ENCODE data around the gene REELD1. TPM values are rescaled to one million over a fixed set of nuclear protein-coding genes. Genes with fewer than 3 reads are reported as not detected.

Gene REELD1
- total RNA-seq, 1 experiment from 2014 or later = 0.25 TPM

DNA sequence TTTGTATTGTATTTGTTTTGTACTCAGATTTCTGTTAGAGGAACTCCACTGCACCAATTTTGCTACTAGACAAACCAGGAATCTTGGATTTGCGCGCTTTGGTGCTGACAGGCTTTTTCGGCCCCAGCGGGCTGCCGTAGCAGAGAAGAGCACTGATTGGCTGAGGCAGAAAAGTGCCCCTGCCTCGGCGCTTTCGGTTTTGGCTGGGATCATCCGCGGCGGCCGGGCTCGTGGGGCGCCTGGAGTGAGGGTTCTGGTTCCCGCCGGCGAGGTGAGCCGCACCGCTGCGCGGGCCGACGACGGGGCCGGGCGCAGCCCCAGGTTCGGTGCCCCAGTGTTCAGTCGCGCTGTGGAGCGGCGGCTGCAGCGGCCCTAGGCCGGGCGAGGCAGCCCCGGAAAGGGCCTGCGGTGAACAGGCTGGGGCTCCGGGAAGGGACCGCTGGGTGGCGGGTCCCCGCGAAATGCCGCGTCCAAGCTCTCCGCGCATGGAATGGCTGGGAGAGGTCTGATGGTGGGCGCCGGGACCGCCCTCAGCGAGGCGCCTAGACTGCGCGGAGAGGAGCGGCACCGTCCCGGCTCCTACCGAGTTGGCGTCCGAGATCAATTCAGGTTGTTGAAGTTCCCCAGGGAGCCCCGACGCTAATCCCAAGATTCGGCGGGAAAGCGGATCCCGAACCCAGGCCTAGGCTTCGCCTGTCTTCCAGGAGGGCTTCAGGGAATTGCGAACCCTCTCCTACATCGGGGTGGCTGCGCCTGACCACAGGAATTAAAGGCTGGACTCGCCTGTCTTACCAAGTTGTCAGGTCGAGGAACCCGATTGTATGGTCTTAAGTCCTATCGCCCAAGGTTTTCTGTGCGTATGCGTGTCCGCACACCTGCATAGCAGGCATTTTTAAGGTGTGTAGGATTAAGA, 38.5 kb upstream of the REELD1 start, which contains the start of gene LSM6 (continued):
- no peak for TF ChIP-seq TCF7L2 (IDR thresholded peaks at IDR 0.05; ENCODE audit: borderline replicate concordance, extremely low read depth, insufficient read depth, insufficient read length)
- no peak for TF ChIP-seq ZNF274 (IDR thresholded peaks at IDR 0.05; ENCODE audit: low read depth, low read length)
- TF ChIP-seq POLR2AphosphoS5 (IDR thresholded peaks at IDR 0.05; ENCODE audit: low read depth, low read length) = peak; percentile 84
- TF ChIP-seq CEBPB (IDR thresholded peaks at IDR 0.05; ENCODE audit: low read depth) = no peak
- TF ChIP-seq, protein P1, sequence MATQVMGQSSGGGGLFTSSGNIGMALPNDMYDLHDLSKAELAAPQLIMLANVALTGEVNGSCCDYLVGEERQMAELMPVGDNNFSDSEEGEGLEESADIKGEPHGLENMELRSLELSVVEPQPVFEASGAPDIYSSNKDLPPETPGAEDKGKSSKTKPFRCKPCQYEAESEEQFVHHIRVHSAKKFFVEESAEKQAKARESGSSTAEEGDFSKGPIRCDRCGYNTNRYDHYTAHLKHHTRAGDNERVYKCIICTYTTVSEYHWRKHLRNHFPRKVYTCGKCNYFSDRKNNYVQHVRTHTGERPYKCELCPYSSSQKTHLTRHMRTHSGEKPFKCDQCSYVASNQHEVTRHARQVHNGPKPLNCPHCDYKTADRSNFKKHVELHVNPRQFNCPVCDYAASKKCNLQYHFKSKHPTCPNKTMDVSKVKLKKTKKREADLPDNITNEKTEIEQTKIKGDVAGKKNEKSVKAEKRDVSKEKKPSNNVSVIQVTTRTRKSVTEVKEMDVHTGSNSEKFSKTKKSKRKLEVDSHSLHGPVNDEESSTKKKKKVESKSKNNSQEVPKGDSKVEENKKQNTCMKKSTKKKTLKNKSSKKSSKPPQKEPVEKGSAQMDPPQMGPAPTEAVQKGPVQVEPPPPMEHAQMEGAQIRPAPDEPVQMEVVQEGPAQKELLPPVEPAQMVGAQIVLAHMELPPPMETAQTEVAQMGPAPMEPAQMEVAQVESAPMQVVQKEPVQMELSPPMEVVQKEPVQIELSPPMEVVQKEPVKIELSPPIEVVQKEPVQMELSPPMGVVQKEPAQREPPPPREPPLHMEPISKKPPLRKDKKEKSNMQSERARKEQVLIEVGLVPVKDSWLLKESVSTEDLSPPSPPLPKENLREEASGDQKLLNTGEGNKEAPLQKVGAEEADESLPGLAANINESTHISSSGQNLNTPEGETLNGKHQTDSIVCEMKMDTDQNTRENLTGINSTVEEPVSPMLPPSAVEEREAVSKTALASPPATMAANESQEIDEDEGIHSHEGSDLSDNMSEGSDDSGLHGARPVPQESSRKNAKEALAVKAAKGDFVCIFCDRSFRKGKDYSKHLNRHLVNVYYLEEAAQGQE (IDR thresholded peaks at IDR 0.05; ENCODE audit: low read depth) = no peak

DNA sequence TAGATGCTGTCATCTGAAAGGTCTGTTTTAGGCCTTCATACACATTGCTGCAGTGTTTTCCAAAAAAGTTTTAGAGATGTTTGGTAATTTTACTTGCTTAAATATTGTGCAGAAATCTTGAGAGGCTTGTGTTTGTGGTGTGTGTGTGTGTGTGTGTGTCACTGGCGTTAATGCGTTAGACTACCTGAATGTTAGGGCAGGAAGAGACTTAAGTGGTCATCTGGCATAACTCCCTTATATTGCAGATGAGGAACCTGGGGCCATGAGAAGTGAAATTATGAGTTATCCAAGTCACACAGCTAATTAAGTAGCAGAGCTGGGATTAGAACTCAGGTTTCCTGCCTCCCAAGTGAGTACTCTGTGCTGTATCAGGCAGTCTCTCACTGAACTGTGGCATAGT, 37.4 kb upstream of the REELD1 start:
- H3K36me3 ChIP-seq (ENCODE audit: control insufficient read depth in 1 of 2, insufficient read depth in 2 of 2, low read length in 2 of 2) = no peaks in the 10 kb centered on the region
- ATAC-seq (no peak), DNase-seq (ENCODE audit: low read depth, low spot score) (no peak)
- no peaks in the 10 kb centered on the region for H3K27me3 ChIP-seq (ENCODE audit: insufficient read depth, low read length)
- H3K4me1 ChIP-seq (ENCODE audit: control insufficient read depth in 1 of 2, insufficient read depth in 2 of 2, low read length in 2 of 2) = peaks cover 3 to 17% of the 10 kb centered on the region in 2 experiments; a peak in 3 of 4 replicates
- H3K9me3 ChIP-seq (ENCODE audit: control insufficient read depth in 1 of 2, insufficient read depth in 1 of 2, low read depth in 1 of 2, low read length in 2 of 2) = no peaks in the 10 kb centered on the region
- peaks cover 64% of the 10 kb centered on the region for H3K79me2 ChIP-seq (ENCODE audit: insufficient read depth, low read length)
- TF ChIP-seq EZH2phosphoT487 (IDR thresholded peaks at IDR 0.05; ENCODE audit: borderline replicate concordance) = no peak
- no peak for TF ChIP-seq ZFX (IDR thresholded peaks at IDR 0.05)
- TF ChIP-seq RAD21 (IDR thresholded peaks at IDR 0.05; ENCODE audit: low read depth) = no peak
- no peak for TF ChIP-seq TCF7L2 (IDR thresholded peaks at IDR 0.05; ENCODE audit: borderline replicate concordance, extremely low read depth, insufficient read depth, insufficient read length)
- no peaks in the 10 kb centered on the region for H3K9me2 ChIP-seq (ENCODE audit: insufficient read depth)
- H3K9ac ChIP-seq (ENCODE audit: low read length) = peak overlapping the region; percentile 90
- H3K4me2 ChIP-seq (ENCODE audit: low read length) = peak overlapping the region; percentile 87
- H3K4me3 ChIP-seq (replicated peaks in 1 of 2; ENCODE audit: low read depth in 1 of 2, low read length in 2 of 2) = peak overlapping the region; percentile 86 to 89
- no peak overlapping the region for H3K27ac ChIP-seq (ENCODE audit: low read depth, low read length)
- 0 out of 2 replicates have a peak, but pooled peaks cover 5% of the 10 kb centered on the region for H4K20me1 ChIP-seq (ENCODE audit: insufficient read depth)
- ChIA-PET CTCF (no interaction called here), RAD21 (ENCODE audit: low non-redundant PET in 1 of 2, low total read pairs in 2 of 2, uncharacterized antibody in 2 of 2, unreplicated experiment in 2 of 2) (no interaction called here), POLR2A (no interaction called here)
- BruUV-seq (replicated peaks) = no TSS peak
- intact Hi-C loops (cut with micrococcal nuclease) = loop anchor here (1.0 kb wide), 1 partner anchor 14 kb away; no protein-coding TSS in a partner anchor
- H2AFZ ChIP-seq (ENCODE audit: low read depth, low read length, poor library complexity, severe bottlenecking) = no peak overlapping the region

All from HCT116 (cell line).